ENCODE results near the gene F10.
"Not testable (repeated sequence)": the region's sequence is repeated elsewhere in the genome, so short reads cannot be mapped to it uniquely, and the experiment has no call there.

Gene F10

GRCh38 chr13:113086991-113087922 lies 35.3 kb upstream of the F10 start:
- no peak for DNase-seq

DNA sequence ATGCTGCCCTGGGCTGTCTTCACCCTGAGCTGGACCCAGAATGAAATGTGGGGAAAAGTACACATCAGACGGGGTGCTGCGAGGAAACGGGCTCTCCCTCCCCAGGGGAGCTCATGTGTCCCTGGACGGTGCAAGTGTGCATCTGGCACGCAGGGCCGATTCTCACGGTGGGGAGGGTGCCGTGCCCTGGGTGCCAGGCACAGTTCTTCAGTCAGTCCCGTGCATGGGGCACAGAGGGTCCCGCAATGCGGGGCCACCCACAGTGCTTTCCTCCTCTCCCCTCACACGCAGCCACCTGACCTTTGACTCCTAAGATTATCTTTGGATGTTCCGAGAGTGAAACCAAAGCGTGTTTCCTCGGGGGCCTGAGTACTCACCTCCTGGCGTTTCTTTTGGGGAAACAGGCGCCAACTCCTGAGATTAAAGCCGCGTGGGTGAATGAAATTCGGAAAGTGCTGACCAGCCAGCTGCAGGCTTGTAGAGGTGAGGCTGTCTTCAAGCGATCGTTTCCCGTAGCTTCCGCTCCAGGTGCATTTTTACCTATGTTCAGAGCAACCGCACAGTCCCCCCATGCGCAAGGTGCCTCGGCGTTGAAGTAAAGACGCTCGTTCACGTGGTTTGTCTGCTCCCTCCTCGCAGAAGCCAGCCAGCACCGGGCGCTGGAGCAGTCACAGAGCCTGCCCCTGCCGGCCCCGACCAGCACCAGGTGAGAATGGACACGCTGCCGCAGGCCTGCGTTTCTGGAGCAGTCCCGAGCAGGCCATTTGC lies 34.5 kb upstream of the F10 start:
- no peak for DNase-seq

GRCh38 chr13:113088691-113089020 lies 33.9 kb upstream of the F10 start:
- no peak for DNase-seq

DNA sequence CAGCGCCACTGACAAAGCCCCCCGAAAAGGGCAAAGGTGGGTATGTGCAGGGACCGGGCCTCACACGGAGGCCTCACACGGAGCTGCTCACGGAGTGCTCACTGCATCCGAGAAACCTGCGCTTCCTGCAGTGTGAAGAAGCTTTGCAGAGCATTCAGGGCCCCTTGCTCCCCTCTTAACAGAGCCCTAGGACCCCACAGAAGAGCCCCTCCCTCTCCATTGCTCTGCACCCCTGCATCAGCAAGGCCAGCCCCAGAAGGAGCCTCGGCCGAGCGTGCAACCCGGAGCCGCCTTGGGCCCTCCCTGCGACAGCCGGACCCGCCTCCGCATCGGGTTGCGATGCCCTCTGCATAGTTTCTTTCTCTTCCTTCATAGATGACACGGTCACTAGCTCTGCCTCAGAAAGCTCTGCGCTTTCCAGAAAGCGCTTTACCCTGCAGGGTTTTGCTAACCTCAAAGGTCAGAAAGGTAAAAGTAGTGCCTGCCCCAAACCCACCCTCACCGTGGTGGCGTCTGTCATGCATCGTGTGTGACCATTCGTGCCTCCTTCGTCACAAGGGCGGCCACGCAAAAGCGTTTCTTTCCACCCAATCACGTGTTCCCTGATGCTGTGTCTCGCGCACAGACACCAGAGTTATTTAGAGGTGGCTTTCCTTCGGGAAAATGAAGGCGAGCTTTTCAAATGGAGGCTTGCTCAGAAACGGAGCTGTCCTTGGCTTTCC lies 32.7 kb upstream of the F10 start:
- DNase-seq, result no peak

DNA sequence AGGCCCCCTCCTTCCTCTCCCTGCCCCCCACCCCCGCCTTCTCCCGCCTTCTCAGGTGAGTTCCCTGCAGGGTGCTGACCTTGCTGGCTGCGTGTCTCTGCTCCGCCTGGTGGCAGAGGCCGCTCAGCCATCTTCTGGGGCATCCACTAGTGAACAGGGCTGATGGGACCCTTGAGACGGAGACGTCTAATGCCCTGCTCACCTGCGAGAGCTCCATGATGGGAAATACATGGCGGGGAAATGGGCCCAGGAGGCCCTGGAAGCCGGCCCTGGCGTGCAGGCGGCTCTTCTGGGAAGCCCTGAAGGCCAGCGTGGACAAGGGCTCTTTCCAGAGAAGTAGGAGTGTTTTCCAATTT lies 32.2 kb upstream of the F10 start:
- no peak for DNase-seq

DNA sequence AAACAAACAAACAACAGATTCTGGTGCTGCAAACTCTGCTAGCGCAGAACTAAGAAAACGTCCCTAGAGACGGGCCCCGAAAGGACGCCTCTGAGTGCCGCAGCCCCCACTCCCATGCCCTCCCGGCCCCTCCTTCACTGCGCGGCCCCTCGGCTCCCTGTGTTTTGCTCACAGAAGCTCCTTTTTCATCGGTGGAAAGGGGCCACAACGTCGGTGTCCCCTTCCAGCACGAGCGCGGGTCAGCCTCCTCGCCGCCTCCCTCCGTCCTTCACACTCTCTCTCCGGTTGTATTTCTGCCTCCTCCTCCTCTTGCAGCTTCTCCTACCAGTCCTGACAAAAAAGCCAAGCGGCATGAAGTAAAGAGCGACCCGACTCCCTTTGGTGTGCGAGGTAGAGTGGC lies 31.8 kb upstream of the F10 start:
- DNase-seq, result no peak

DNA sequence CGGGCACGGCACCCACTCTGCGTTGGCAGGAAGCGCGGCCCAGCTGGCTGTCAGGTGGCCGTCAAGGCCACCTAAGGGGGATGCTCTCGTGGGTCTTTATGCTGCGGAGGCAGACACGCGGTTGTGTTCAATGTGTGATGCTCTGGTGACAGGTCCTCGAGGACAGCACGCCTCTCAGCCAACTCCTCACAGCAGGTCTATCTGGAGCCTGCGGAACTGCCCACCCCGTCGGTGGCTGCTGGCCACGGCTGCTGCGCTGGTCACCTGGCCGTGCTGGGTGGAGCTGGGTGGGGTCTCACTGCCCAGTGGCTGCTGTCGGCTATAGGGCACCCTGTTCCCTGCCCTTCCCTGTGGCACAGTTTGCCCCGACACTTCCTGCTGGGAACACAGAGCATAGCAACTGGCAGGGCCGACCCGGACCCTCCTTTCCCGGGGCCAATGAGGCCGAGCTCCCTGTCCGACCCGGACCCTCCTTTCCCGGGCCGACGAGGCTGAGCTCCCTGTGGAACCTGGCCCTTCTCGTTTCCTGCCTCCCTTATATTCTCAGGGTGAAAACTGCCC lies 31.3 kb upstream of the F10 start:
- DNase-seq, result no peak

- no peak for DNase-seq
Observed at GRCh38 chr13:113091891-113092775, 30.5 kb upstream of the F10 start.

- no peak for DNase-seq
Observed at GRCh38 chr13:113092776-113093579, 29.6 kb upstream of the F10 start.

DNA sequence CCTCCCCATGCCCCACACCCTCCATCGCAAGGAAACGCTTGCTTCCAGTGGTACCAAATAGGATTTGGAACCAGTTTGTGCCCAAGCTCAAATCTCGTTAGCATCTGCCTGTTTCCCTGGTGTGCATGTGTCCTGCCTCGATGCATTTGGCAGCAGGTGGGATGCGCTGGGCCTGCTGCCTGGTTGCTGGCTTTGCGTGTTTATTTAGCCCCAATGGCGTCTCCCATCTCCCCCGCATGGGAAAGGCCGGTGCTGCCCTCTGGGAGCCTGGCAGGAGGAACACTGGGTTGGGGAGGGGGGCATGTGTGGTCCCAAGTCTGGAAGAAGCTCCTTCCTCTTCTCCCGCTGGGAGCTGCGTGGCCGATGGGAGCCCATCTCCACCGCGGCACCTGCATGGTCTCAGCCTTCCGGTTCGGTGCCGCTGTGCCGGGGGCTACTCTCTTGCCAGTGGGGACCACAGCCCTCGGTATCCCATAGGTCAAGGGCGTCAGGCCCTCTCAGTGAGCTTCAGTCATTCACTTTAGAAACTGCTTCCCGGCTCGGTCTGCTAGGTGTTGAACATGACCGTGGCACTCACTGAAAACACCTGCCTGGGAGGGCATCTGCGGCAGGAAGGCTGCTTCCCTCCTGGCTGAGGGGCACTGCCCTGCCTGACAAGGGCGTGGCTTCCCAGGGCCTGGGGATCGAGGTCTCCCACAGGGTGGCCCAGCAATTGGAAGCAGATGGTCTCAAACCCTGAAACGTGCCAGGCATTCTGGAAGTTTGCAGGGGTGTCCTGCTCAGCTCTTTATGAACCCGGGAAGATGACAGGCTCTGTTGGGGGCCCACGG lies 28.8 kb upstream of the F10 start:
- no peak for DNase-seq

DNA sequence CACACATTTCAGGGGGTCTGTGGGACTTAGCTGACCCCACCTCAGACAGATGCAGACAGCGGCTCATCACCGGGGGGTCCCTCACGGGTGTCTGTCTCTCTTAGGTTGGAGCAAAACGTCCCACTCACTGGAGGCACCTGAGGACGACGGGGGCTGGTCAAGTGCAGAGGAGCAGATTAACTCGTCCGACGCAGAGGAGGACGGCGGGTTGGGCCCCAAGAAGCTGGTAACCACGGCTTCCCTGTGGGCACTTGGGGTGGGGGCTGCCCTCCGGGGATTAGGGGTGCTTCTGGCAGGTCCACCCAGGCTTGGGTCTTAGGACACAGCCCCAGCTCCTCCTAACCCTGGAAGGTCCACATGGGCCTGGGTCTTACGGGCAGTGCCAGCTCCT lies 28.2 kb upstream of the F10 start:
- DNase-seq, result no peak

DNA sequence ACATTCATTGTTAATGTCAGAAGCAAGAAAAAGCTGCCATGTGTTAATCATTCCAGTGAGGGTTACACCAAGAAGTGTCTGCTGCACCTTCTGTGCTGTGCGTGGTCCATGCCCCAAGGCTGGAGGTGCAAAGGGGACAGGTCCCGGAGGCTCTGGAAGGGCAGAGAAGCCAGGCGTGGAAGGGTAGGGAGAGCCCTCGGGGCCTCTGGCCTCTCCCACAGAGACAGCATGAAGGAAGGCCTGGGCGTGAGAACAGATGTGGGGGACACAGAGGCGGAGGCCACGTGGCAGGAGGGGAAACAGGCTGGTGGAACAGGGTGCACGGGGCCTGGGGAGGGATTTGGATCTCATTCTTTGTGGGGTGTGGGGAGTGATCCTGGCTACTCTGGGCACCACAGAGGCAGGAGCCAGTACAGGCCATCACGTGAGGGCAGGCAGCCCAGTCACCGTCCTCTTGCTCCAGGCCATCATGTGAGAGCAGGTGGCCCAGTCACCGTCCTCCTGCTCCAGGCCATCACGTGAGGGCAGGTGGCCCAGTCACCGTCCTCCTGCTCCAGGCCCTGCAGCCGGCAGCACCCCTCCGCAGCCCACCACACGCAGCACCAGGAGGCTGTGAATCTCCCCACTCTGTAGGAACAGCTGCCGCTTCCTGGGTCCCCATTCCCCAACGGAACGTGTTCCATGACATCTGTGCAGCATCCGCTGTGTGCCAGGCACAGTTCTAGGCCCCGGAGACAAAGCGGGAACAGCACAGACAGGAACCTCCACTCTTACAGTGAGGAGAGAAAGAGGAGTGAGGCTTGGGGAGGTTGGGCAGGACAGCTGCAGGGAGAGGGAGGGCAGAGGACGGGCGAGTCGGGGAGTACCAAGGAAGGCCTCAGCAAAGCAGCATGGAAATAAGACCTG lies 27.2 kb upstream of the F10 start:
- DNase-seq, result no peak

DNA sequence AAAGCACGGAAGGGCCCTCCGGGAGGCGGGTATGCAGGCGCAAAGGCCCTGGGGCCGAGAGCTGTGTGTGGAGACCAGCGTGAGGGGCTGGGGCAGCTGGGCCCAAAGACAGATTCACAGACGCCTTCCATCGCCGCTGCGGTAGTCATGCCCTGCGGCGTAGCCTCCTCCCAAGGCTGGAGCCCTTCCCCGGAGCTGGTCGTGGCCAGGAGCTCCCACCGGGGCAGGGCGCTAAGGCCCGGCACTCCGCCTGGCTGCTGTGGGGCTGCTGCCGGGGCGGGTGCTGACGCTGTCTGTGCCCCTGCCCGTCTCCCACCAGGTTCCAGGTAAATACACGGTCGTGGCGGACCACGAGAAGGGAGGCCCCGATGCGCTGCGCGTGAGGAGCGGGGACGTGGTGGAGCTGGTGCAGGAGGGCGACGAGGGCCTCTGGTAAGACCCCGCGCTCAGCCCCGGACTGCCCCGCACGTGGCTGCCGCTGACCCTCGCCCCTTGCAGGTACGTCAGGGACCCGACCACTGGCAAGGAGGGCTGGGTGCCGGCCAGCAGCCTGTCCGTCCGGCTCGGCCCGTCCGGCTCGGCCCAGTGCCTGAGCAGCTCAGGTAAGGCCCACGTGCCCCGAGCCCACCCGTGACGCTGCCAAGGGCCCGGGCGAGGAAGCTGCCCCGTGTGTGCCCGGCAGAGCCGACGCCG lies 26.4 kb upstream of the F10 start:
- no peak for DNase-seq

GRCh38 chr13:113096745-113097305 lies 25.8 kb upstream of the F10 start:
- no peak for DNase-seq

DNA sequence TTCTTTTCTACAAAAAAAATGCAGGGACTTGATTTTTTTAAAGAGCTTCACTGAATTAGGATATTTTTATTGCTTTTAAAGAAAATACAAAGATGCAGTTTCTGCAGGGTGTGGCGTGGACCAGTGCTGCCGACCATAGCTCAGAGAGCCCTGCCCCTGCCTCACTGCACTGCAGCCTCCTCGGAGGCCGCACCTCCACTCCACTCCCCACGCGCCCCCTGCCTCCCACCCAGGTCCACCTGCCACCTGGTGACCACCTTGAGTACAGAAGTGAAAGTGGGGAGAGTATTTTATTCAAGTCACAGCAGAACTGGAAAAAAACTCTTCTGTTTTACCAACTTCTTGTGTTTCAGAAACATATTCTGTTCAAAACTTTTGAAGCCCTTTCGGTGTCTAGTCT lies 24.9 kb upstream of the F10 start:
- no peak for DNase-seq

GRCh38 chr13:113098162-113098732 lies 24.4 kb upstream of the F10 start:
- DNase-seq, result no peak

DNA sequence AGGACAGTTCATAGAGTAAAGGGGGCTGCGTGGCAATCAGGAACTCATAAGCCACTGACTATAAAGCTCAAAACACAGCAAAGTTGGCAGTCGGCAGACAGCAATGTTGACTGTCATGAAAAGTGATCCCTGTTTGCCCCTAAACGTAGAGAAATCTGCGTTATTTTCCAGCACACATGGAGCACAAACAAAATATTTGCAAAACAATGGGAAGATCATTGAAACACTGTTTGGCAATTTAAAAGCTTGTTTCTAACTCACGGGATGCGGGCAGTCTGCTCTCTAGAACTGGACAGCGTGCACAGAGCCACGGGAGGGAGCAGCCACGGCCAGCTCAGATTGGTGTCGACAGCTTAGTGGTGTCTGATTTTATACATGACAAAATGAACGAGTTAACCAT lies 23.5 kb upstream of the F10 start:
- no peak for DNase-seq

- DNase-seq, result not testable (repeated sequence)
Observed at GRCh38 chr13:113102302-113102701, 20.3 kb upstream of the F10 start.

Data from stimulated activated CD4-positive, alpha-beta T cell treated with anti-CD3 and anti-CD28 coated beads, Interleukin-1b, Interleukin-23, amount 100 ng/mL, for 48 hours (primary cell).